ENCODE data around the gene C1QTNF12.

Gene C1QTNF12

DNA sequence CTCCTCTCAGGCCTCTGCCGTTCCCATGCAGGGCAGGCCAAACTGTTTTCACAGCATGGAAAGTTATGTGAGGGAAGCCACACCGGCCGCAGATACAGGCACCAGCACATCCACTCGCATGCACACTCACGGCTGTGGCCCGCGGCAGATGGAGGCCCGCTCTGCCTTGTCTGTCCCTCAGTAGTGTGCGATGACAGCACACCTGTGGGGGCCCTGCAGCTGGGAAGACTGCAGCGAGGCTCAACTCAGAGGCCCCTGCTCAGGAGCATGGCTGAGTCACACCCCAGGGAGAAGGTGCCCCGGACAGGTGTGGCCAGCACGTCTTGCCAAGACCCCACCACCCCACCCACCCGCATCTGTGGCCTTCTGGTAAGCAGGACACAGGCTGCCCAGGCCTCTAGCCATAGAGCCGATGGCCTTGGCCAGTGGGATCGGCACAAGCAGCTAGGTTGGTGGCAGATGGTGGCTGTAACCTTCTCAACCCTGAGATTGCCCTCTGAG, 28.5 kb upstream of the C1QTNF12 start:
- no peaks in the 10 kb centered on the region for H3K27me3 ChIP-seq (ENCODE audit: insufficient read depth, poor library complexity, severe bottlenecking)
- H3K4me3 ChIP-seq (replicated peaks; ENCODE audit: insufficient read depth, low read length), result no peak overlapping the region
- DNase-seq (ENCODE audit: low read depth in 1 of 2, low spot score in 1 of 2), result no peak
- no peak overlapping the region for H3K27ac ChIP-seq (replicated peaks)
- no peak for TF ChIP-seq POLR2AphosphoS5 (IDR thresholded peaks at IDR 0.05; ENCODE audit: low read depth)

DNA sequence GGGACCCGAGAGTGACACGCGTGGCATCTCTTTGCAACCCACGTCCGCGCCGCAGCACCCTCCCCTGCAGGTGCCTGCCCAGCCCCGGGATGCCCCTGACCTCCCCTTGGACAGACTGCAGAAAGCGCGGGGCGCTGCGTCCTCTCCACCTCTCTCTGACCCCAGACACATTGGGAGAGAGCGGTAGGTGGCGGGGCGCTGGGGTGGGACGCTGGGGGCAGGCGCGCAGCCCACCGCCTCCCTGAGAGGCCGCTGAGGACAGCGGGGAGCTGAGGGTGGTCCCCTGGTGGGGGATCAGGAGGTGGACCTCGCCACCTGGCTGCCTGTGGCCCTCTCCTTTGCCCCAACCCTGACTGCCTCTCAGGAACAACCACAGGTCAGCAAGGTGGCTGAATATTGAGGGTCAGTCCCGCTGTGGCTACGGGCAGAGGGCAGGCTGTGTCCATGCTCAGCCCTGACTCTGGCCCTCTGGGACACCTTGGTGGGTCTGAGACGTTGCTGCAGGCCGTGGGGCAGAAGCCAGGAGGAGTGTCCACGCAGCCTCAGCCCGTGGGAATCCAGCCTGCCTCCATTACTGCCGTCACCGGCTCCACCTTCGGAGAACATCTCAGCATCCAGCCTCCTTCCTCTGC, 27.9 kb upstream of the C1QTNF12 start:
- H3K4me3 ChIP-seq (replicated peaks; ENCODE audit: insufficient read depth, low read length), result peak overlapping the region; percentile 87
- DNase-seq (ENCODE audit: low read depth in 1 of 2, low spot score in 1 of 2), result no peak
- peak overlapping the region; percentile 84 for H3K27ac ChIP-seq (replicated peaks)
- no peaks in the 10 kb centered on the region for H3K27me3 ChIP-seq (ENCODE audit: insufficient read depth, poor library complexity, severe bottlenecking)
- no peak for TF ChIP-seq GABPA (IDR thresholded peaks at IDR 0.05; ENCODE audit: low read depth)
- TF ChIP-seq, protein P1, sequence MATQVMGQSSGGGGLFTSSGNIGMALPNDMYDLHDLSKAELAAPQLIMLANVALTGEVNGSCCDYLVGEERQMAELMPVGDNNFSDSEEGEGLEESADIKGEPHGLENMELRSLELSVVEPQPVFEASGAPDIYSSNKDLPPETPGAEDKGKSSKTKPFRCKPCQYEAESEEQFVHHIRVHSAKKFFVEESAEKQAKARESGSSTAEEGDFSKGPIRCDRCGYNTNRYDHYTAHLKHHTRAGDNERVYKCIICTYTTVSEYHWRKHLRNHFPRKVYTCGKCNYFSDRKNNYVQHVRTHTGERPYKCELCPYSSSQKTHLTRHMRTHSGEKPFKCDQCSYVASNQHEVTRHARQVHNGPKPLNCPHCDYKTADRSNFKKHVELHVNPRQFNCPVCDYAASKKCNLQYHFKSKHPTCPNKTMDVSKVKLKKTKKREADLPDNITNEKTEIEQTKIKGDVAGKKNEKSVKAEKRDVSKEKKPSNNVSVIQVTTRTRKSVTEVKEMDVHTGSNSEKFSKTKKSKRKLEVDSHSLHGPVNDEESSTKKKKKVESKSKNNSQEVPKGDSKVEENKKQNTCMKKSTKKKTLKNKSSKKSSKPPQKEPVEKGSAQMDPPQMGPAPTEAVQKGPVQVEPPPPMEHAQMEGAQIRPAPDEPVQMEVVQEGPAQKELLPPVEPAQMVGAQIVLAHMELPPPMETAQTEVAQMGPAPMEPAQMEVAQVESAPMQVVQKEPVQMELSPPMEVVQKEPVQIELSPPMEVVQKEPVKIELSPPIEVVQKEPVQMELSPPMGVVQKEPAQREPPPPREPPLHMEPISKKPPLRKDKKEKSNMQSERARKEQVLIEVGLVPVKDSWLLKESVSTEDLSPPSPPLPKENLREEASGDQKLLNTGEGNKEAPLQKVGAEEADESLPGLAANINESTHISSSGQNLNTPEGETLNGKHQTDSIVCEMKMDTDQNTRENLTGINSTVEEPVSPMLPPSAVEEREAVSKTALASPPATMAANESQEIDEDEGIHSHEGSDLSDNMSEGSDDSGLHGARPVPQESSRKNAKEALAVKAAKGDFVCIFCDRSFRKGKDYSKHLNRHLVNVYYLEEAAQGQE (IDR thresholded peaks at IDR 0.05; ENCODE audit: insufficient replicate concordance, low read depth), result no peak

DNA sequence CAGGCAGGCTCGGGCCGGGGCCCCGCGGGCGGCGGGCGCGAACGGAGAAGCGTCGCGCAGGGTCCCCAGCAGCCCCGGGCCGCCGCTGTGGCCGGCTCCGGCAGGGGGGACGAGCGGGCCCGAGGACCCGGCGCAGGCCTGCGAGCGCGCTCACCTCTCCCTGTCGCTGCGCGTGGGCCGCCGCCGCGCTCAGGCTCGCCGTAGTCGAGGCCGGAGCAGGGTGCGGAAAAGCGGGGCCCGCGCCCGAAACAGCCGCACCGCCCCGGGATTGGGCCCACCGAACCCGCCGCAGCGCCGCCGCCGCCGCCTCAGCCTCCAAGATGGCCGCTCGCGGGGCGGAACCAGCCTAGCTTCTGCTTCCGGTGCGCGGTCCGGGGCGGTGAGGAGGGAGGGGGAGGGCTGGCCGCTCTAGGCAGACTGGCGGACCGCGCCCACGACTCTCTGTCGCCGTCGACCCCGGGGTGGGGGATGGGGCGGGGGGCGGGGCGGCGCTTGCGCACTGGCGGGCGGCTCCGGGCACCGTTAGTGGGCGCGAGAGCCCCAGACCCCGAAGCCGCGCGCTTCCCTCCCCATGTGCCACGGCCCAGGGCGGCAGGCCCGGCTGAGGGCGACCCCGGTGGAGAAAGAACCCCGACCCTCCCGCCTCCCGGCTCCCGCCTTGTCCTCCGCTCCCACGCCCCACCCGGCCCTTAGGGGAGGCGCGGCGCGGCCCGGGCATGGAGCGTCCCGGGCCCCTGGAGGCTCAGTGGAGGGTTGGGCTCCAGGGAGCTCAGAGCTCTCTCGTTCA, 27.2 kb upstream of the C1QTNF12 start, which contains the start of gene UBE2J2:
UBE2J2 (minus strand) TSS at position 343 of the 787 bp plus-strand sequence. CDS start 5,862 bp downstream, outside the sequence.
- H3K27me3 ChIP-seq (ENCODE audit: insufficient read depth, poor library complexity, severe bottlenecking), result no peaks in the 10 kb centered on the region
- DNase-seq (ENCODE audit: low read depth in 1 of 2, low spot score in 1 of 2), result peak; percentile 87 to 91
- TF ChIP-seq SPI1 (IDR thresholded peaks at IDR 0.05; ENCODE audit: borderline replicate concordance, low read depth) (peak; percentile 12; the same call in 1 of the 2 replicates), POLR2AphosphoS5 (IDR thresholded peaks at IDR 0.05; ENCODE audit: low read depth) (peak; percentile 29), GABPA (IDR thresholded peaks at IDR 0.05; ENCODE audit: low read depth) (peak; percentile 89)
- TF ChIP-seq, protein P1 (IDR thresholded peaks at IDR 0.05; ENCODE audit: insufficient replicate concordance, low read depth), result no peak
- TF ChIP-seq, protein P2, sequence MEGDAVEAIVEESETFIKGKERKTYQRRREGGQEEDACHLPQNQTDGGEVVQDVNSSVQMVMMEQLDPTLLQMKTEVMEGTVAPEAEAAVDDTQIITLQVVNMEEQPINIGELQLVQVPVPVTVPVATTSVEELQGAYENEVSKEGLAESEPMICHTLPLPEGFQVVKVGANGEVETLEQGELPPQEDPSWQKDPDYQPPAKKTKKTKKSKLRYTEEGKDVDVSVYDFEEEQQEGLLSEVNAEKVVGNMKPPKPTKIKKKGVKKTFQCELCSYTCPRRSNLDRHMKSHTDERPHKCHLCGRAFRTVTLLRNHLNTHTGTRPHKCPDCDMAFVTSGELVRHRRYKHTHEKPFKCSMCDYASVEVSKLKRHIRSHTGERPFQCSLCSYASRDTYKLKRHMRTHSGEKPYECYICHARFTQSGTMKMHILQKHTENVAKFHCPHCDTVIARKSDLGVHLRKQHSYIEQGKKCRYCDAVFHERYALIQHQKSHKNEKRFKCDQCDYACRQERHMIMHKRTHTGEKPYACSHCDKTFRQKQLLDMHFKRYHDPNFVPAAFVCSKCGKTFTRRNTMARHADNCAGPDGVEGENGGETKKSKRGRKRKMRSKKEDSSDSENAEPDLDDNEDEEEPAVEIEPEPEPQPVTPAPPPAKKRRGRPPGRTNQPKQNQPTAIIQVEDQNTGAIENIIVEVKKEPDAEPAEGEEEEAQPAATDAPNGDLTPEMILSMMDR (IDR thresholded peaks at IDR 0.05; ENCODE audit: insufficient read depth, low read length), result no peak
- peak within 1 kb of the TSS; percentile 84 for H3K27ac ChIP-seq (replicated peaks)
- peak within 1 kb of the TSS; percentile 87 for H3K4me3 ChIP-seq (replicated peaks; ENCODE audit: insufficient read depth, low read length)

DNA sequence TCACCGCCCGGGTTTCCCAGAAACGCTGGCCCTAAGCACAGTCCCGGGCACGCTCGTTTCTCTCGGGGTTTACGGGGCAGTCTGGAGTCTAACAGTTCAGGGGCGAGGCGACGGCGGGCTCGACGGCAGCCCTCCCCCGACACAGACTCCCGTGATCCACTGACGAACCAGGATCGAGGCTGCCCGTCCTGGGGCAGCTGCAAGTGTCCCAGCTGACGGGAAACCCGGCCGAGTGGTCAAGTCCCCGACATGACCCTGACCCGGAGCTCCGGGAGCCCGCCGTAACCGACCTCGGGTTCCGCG, 26.6 kb upstream of the C1QTNF12 start:
- H3K27me3 ChIP-seq (ENCODE audit: insufficient read depth, poor library complexity, severe bottlenecking), result no peaks in the 10 kb centered on the region
- no peak for DNase-seq (ENCODE audit: low read depth in 1 of 2, low spot score in 1 of 2)
- TF ChIP-seq, protein P2 (IDR thresholded peaks at IDR 0.05; ENCODE audit: insufficient read depth, low read length), result no peak
- no peak for TF ChIP-seq GABPA (IDR thresholded peaks at IDR 0.05; ENCODE audit: low read depth)
- no peak; the same call in 1 of the 2 replicates for TF ChIP-seq POLR2AphosphoS5 (IDR thresholded peaks at IDR 0.05; ENCODE audit: low read depth)
- TF ChIP-seq, protein P1 (IDR thresholded peaks at IDR 0.05; ENCODE audit: insufficient replicate concordance, low read depth), result no peak
- no peak for TF ChIP-seq SPI1 (IDR thresholded peaks at IDR 0.05; ENCODE audit: borderline replicate concordance, low read depth)
- H3K27ac ChIP-seq (replicated peaks), result peak overlapping the region; percentile 73
- peak overlapping the region; percentile 87 for H3K4me3 ChIP-seq (replicated peaks; ENCODE audit: insufficient read depth, low read length)

All from HL-60 (cell line).